Measurements from ENCODE around the gene CDH4. TPM values are rescaled to one million over a fixed set of nuclear protein-coding genes. Genes with fewer than 3 reads are reported as not detected.

CDH4 gene
- polyA plus RNA-seq, 4 donors = 1.1 to 8.1 (median 6.9) TPM

DNA sequence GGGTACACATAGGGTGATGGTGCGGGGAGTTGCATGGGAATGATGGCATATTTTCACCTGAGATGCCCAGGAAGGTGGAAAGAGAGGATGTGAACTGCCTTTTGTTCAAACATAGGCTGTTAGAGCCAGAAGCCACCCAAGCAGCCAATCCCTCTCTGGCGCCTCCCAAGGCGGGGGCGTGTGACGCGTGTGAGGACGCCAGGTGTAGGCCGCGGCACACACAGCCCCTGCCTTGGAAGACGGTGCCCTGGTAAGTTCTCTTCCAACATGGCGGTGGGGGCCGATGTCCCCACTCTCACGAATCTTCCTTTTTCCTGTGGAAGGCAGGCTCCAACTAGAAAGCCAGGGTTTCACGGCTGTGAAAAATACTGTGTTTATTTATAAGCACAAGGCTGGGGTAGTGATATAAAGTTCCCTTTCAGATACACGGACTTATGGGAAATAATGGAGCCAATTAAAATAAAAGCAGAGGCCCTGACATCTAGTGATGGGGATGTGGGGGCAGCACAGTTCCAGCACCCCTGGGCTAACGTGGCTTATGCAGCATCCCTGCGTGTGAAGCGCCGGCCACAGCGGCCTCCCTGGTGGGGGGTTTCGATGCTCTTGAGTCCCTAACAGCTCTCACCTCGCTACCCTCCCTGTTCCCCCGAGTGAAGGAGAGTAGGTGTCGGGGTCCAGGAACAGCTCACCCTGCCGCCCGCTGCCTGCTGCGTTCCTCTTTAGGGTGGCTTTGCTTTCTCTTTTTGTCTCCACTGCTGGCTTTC, 28.3 kb downstream of the CDH4 start:
- DNase-seq (ENCODE audit: low read depth in 4 of 4, low spot score in 3 of 4) = no peak

DNA sequence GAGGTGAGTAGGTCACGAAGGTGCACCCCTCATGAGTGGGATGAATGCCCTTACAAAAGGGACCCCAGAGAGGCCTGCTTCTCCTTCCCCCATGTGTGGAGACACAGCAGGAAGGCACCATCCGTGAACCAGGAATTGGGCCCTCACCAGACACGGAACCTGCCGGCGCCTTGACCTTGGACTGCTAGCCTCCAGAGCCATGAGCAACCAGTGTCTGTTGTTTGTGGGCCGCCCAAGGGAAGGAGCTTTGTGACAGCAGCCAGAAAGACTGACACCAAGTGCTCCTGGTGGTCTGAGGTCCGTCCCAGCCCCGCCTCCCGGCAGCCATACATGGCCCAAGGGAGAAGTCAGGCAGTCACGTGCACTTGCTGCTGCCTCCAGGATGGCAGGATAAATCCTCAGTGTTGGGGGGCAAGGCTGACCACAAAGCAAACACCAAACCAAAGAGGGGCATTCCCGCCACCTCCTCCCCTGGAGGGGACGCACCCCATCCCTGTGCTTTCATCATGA, 29.3 kb downstream of the CDH4 start:
- no peak for DNase-seq (ENCODE audit: low read depth in 4 of 4, low spot score in 3 of 4)

DNA sequence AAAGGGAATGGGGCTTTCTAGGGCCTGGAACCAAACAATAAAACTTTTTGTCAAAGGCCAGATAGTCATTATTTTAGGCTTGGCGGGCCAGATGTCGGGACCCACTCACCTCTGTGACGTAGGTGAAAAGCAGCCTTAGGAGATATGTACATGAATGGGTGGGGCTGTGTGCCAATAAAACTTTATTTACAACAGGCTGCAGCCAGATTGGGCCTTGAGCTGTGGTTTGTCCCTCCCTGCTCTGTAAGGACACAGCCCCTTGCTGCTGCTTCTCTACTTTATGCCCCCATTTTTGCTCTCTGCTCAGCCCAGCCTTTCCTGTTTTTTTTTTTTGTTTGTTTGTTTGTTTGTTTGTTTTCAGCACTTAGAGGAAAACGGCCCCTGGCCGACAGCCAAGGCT, 32.7 kb downstream of the CDH4 start:
- no peak for DNase-seq (ENCODE audit: low read depth in 4 of 4, low spot score in 3 of 4)

DNA sequence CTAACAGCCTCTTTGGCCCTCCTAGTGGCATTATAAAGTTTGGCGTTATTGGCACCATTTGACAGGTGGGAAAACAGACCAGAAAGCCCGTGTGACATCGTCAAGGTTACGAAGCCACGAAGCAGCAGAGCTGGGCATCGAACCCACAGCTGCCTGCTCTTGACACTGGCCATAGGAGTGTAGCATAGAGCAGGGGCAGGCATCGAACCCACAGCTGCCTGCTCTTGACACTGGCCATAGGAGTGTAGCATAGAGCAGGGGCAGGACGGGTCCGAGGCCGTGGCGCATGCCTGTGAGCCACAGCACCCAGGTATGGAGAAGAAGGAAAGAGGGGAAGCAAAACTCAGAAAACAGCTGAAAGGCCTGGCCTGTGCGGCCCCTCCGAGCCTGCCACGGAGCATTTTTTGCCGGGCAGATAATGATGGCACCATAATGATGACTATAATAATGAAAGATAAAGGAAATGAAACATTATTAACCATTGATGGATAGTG, 33.1 kb downstream of the CDH4 start:
- DNase-seq (ENCODE audit: low read depth in 4 of 4, low spot score in 3 of 4) = no peak

DNA sequence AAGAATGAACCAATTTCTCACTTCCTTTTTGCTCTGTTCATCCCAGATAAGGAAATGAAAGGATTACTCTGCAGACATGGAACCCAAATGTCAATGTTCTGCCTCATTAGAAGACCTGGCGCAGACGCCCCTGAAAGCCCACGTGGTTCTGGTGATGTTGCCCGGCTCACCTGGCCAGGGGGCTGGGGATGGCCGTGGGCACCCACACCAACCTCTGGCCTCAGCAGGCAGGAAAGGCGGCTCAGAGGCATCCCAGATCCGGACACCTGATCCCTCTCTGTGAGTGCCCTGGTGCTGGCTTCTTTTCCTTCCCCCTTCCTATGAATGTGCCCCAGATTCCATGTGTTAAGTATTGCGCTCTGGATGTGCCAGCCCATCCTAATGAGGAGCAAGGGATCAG, 33.6 kb downstream of the CDH4 start:
- no peak for DNase-seq (ENCODE audit: low read depth in 4 of 4, low spot score in 3 of 4)

DNA sequence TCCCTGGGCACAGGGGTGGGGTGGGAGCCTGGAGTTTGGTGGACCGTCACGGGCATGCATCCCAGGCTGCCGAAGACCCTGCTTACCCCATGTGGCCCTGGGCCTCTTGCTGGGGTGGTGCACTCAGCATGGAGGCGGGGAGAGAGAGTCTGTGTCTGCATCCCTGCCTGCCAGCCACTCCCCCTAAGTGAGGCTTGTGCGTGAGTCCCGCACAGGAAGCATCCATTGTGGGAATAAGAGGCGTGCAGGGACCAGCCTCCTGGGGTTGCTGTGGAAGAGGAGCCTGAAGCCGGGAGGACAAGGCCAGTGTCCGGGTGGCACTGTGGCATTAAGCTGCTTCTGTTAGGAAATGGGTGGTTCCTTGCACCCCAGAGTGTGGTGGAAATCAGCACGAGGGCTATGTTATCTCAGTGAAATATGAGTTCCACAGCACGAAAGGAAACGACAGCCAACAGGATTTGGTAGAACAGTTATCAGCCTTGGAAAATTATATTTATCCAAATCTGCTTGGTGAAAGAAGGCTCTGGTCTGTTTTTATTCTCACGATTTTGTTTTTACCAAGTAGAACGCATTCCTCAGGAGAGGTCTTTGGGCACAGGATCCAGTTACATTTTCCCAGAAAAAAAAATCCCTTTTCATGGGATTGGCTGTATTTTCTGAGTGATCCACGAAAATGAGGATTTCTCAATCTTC, 35.7 kb downstream of the CDH4 start:
- no peak for DNase-seq (ENCODE audit: low read depth in 4 of 4, low spot score in 3 of 4)

DNA sequence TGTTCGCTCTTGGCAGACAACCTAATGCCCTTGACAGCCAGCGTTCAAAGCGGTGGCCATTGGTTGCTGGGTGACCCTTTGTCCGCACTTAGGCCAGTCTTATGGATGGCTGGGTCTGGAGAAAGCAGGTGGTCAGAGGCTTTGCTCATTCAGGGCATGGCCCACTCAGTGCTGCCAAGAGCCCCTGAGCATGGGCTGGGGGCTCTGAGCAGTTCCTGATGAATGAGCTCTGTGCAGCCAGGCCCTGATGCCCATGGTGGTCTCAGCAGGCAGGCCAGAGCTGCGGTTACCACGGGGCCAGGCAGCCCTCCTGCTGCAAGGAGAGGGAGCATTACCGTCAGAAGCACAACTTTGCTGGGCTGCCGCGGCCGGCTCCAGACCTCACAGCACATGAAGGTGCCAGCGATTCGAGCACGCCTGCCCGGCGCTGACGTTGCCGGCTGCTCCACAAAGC, 36.3 kb downstream of the CDH4 start:
- no peak for DNase-seq (ENCODE audit: low read depth in 4 of 4, low spot score in 3 of 4)

DNA sequence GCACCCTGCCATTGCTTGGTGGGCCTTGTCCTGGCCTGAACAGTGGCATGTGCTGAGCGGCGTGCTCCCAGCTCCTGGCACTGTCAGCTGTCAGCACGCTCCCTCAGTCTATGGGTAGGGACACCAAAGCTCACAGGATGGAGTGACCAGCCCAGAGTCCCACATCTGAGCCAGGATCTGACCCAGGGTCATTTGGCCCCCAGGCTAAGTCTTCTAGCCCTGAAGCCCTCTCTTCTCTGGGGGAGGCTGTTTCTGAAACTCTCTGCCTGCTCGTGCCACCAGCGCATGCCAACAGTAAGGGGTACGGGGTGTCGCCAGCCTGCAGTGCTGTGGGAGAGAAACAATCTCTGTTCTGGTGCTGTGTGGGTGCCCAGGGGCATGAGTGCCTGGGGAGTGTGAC, 37.1 kb downstream of the CDH4 start:
- DNase-seq (ENCODE audit: low read depth in 4 of 4, low spot score in 3 of 4) = no peak

DNA sequence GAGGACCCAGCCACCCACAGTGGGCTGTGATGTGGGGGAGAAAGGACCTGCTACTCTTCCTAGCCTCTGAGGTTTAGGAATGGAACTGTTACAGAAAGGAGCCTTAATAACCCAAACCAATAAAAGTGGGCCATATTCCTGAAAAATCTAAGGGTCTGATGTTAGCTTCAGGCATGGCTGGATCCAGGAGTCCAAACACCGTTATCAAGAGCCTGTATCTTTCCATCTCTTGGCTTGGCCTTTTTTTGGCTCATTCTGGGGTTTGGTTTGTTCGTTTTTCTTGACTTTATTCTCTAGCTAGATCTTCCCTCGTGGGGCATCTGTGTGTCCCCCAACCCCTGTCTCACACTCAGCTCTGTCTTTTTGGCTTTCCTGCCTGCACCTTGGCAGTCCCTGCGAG, 38.7 kb downstream of the CDH4 start:
- no peak for DNase-seq (ENCODE audit: low read depth in 4 of 4, low spot score in 3 of 4)

DNA sequence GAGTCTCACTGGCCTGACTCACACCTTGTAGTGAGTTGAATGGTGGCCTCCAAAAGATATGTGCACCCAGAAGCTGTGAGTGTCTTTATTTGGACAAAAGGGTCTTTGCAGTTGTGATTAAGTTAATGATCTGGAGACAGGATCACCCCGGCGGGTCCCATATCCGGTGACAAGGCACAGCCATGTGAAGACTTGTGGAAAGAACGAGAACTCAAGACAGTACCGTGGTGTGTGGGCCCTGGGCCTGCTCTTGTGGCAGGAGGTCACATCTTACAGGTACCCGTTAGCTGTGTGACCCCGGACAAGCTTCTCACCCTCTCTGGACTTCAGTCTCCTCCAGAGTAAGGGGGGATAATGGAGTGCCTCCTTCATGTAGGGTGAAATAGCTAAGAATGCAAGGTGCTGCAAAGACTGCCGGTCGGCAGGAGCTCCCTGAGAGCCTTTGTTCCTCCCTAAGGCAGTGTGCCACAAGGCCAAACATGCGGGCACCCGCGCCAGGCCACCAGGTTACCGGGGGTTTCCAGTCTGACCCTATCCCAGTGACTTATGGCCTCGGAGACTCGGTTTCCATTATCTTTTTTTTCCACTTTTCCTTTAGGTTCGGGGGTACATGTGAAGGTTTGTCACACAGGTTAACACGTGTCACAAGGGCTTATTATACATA, 39.2 kb downstream of the CDH4 start:
- no peak for DNase-seq (ENCODE audit: low read depth in 4 of 4, low spot score in 3 of 4)

DNA sequence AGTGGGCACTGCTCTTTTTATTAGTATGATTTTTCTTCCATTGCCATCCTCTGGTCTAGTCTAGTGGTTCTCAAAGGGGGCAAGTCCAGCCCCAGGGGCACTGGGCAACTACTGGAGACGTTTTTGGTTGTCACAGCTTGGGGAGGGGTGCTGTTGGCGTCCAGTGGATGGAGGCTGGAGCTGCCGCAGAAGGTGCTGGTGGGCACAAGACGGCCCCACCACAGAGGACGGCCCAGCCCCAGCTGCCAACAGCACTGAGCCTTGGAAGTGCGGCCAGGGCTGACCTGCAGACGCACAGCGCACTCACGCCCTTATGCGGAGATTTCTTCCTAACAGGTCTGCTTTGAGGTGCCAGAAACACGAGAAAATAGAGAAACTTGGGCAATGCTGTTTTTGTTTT, 40.3 kb downstream of the CDH4 start:
- DNase-seq (ENCODE audit: low read depth in 4 of 4, low spot score in 3 of 4) = no peak

DNA sequence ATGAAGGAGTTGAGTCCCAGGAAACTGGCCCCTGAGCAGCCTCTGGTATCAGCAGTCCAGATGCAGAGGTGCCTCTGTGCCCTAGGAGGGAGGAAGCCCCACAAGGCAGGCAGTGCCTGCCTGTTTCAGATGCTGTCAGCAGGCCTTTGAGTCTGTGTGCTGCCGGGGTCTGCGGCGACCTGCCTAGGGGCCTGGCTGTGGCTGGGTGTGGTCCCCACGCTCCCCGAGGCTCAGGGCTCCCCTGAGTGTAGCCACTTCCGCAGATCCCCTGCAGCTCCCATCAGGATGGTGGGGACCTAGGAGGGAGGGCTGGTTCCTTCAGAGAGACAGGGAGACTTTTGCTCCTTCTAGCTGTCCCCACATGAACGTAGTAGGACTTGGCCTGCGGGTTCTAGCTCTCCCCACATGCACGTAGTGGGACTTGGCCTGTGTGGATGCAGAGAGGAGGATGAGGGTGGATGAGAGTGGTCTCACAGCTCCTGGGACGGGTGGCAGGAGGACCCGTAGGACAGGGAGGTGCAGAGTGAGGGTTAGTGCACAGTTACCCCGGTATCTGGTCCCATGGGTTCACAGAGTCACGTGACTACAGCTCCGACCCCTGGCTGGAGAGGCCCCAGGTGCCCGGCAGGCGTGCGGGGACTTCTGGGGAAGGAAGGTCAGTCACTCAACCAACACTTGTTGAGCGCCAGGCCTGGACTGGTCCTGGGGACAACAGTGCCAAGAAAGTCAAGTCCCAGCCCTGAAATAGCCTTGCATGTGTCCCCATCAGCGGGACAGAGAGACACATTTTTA, 41.0 kb downstream of the CDH4 start:
- no peak for DNase-seq (ENCODE audit: low read depth in 4 of 4, low spot score in 3 of 4)

DNA sequence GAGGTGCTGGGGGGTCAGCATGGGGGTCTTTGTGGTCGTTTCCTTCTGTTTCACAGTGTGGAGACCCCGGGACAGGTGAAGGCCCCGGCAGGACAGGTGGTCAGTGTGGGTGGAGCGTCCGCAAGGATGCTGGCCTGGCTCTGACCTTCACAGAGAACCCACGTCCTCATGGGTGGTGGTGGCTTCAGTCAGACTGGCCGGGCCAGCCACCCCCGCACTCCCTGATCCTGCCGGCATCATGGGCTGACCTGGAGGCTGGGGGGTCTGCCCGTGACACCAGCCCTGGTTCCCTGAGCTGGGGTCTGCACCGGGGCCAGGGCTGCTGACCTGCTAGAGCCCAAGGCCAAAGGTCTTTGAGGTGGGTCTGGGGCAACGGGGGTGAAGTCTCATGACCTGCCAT, 41.9 kb downstream of the CDH4 start:
- DNase-seq (ENCODE audit: low read depth in 4 of 4, low spot score in 3 of 4) = no peak

DNA sequence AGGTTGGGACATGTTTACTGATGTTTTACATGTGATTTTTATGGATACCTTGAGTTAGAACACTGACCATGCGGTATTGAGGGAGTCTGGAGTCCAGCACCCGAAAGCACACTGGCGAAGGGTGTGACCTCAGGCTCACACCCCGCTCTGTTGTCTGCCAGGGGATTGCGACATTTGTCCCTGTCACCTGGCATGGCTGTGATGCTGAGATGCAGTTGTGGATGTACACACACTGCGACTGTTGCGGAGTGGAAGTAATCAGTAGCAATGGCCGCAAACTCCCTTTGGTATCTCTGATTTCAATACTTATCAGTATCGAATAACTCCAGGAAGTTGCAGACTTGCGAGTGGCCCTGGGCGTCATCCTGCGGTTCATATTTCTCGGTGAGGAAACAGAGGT, 43.2 kb downstream of the CDH4 start:
- DNase-seq (ENCODE audit: low read depth in 4 of 4, low spot score in 3 of 4) = no peak

DNA sequence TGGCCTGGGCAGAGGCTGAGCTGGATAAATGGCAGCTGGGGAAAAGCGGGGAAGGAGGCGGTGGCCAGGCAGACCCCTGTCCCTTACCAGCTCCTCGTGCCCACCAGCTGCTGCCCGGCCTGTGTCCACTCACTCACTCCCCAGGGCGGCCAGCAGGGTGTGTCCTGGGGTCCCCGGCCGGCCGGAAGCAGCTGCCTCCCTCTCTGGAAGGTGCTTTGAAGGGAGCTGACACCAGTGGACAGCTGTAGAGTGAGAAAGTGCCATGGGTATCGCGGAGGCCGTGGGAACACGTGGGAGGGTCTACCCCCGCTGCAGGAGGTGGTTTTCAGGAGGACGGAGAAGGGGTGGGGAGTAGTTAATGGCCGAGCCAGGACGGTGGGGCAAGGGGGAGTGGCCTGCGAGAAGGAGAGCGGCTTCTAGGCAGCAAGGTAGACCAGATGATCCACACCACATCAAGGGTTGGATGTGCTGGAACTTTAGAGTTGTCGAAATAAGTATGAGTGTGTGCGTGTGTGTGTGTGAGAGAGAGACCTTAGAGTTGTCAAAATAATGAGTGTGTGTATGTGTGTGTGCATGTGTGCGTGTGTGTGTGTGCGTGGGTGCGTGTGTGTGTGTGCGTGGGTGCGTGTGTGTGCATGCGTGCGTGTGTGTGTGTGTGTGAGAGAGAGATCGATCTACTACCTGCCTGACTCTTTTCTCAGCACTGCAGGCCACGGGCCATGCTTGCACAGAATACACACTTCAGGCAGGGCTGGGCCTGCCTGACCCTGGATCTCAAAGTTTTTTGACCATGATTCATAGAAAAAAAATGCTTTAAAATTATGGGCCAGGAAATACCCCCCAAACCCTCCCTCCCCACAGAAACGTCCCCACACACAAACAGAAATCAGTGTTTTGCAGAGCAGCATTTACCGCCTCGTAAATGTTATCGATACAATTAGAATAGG, 43.9 kb downstream of the CDH4 start:
- DNase-seq (ENCODE audit: low read depth in 4 of 4, low spot score in 3 of 4) = no peak

DNA sequence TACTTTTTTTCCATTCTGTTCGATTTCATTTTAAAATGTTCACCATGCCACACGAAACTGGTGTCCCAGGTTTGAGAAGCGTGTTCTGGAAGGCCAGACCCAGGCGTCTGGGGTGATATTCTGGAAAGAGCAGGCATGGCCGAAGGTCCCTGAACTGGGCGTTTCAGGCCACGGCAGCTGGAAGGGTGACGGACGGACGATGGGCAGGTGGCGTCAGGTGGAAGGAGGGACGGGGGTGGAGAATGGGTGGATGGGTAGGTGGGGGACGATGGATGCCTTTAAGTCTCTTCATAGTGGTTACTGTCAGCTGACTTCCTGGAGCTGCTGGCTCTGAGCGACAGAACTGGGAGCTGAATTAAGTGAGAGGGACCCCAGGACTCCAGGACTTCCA, 44.6 kb downstream of the CDH4 start:
- no peak for DNase-seq (ENCODE audit: low read depth in 4 of 4, low spot score in 3 of 4)

DNA sequence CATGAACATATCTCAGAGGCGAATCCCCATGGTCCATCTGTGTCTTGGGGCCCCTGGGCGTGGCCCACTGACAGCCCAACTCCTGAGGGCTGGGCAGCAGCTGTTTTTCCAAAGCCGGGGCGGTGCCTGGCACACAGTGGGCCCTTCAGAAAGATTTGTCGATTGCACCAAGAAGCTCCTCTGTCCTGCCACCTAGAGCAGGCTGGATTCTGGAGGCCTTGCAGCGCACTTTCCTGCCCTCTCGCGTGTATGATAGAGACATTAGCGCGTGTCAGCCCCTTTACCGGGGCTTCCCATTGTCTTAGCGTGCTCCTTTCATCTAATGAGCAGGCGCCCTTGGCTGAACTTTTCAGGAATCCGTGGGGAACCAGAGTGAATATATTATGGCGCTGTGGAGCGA, 45.4 kb downstream of the CDH4 start:
- DNase-seq (ENCODE audit: low read depth in 4 of 4, low spot score in 3 of 4) = no peak

DNA sequence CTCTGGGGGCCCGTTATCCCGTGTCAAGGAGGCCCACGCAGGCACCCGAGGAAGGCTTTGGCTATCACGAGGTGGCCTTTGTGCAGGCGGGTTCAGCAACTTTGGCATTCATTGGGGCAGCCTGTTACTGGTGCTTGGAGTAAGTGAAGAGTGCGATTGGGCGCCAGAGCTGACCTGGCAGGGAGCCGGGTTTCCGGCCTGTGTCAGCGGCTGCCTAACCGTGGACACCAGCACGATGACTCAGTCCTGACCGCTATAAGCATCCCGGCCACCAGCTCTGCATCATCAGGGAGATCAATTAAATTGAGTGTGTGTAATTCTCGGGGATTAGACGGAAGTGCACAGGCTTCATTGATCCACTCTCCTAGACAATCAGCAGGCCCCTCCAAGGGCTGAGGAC, 45.9 kb downstream of the CDH4 start:
- no peak for DNase-seq (ENCODE audit: low read depth in 4 of 4, low spot score in 3 of 4)

DNA sequence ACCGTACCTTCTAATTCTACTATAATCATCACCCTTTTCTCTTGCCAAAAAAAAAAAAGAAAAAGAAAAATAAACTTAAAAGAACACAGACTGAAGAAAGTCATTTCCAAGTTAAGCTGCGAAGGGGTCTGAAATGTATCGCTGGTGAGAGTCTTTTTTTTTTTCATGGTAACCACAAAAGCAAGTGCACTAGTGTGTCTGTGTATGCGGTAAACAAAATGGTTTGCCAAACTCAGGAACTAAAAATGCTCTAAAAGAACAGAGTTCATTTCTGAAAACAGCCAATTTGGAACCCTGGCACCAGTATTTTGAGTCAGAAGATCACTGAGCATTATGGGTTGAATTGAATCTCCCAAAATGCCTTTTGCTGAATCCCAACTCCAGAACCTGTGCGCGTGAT, 46.6 kb downstream of the CDH4 start:
- no peak for DNase-seq (ENCODE audit: low read depth in 4 of 4, low spot score in 3 of 4)

DNA sequence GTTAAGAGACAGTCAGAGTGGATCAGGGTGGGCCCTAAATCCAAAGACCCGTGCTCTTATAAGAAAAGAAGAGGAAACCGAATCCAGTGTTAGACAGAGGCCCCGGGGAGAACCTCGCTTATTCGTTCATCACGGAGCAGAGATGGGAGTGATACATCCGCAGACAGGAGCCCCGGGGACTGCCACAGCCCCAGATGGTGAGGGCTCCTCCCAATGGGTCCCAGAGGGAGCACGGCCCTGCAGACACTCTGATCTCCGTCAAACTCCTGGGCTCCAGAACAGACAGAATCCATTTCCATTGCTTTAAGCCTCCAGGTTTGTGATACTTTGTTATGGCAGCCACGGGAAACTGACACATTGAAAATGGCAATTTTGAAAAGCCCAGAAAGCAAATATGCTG, 47.0 kb downstream of the CDH4 start:
- DNase-seq (ENCODE audit: low read depth in 4 of 4, low spot score in 3 of 4) = no peak
